NCI-H2171 treated with DMSO at 0.1 percent for 48 hours (cell line): Measurements from ENCODE around the gene TTLL8.
A peak's percentile ranks its signal among the peaks of the same experiment; 100 is the strongest.
"Not testable (repeated sequence)": the region's sequence is repeated elsewhere in the genome, so short reads cannot be mapped to it uniquely, and the experiment has no call there.

Experiments used
- DNase-seq: peaks from one replicate; lab custom pipeline; 2025; lab: John Stamatoyannopoulos, UW

The TTLL8 gene

GRCh38 chr22:50058061-50058905, at the start of gene TTLL8:
TSS of gene TTLL8 (minus strand) at chr22:50058298.
- DNase-seq, result no peak

- DNase-seq, result no peak
These were observed 49.4 kb upstream of the TTLL8 start for GRCh38 chr22:50107529-50107928.

GRCh38 chr22:50105208-50106100, 47.4 kb upstream of the TTLL8 start:
- peak; percentile 33 for DNase-seq

- DNase-seq, result no peak
These were observed 46.0 kb upstream of the TTLL8 start for GRCh38 chr22:50104141-50104544.

- peak; percentile 34 for DNase-seq
These were observed 44.8 kb upstream of the TTLL8 start for GRCh38 chr22:50102946-50103345.

- no peak for DNase-seq
These were observed 43.9 kb upstream of the TTLL8 start for GRCh38 chr22:50101870-50102565.

- DNase-seq, result no peak
These were observed 40.0 kb upstream of the TTLL8 start for GRCh38 chr22:50098052-50098451.

GRCh38 chr22:50092342-50092741, 34.2 kb upstream of the TTLL8 start:
- DNase-seq, result no peak

- DNase-seq, result no peak
These were observed 33.1 kb upstream of the TTLL8 start for GRCh38 chr22:50091092-50091768.

- DNase-seq, result no peak
These were observed 32.3 kb upstream of the TTLL8 start for GRCh38 chr22:50090412-50090714.

GRCh38 chr22:50089682-50090411, 31.7 kb upstream of the TTLL8 start, which contains the start of gene MOV10L1:
TSS of gene MOV10L1 (plus strand) at chr22:50090006. CDS start at chr22:50090089, 83 bp downstream.
- no peak for DNase-seq

GRCh38 chr22:50089231-50089630, 31.1 kb upstream of the TTLL8 start:
- DNase-seq, result no peak

GRCh38 chr22:50088096-50088495, 30.0 kb upstream of the TTLL8 start:
- no peak for DNase-seq

- DNase-seq, result no peak
These were observed 29.5 kb upstream of the TTLL8 start for GRCh38 chr22:50087646-50088045.

GRCh38 chr22:50086975-50087374, 28.9 kb upstream of the TTLL8 start:
- not testable (repeated sequence) for DNase-seq

GRCh38 chr22:50086526-50086925, 28.4 kb upstream of the TTLL8 start:
- no peak for DNase-seq

GRCh38 chr22:50085211-50085972, 27.3 kb upstream of the TTLL8 start, which contains the start of gene MLC1:
TSS of gene MLC1 (minus strand) at chr22:50085426. CDS start at chr22:50084902, 524 bp downstream.
- DNase-seq, result no peak

- no peak for DNase-seq
These were observed 26.5 kb upstream of the TTLL8 start for GRCh38 chr22:50084614-50085021.

- DNase-seq, result no peak
These were observed 26.0 kb upstream of the TTLL8 start for GRCh38 chr22:50084080-50084477.

- DNase-seq, result no peak
These were observed 25.5 kb upstream of the TTLL8 start for GRCh38 chr22:50083462-50084079.
